Ishikawa (cell line): ENCODE data around the gene LEKR1.

ENCODE experiments used
- CEBPB ChIP-seq: IDR thresholded peaks from 2 replicates; pipeline ENCODE4 v1.6.1; 2012
- CREB1 ChIP-seq: IDR thresholded peaks from 2 replicates; pipeline ENCODE4 v1.6.1; 2012; ENCODE audit warnings: low read depth
- EGR1 ChIP-seq: IDR thresholded peaks from 2 replicates; pipeline ENCODE4 v1.6.1; 2012
- EP300 ChIP-seq: IDR thresholded peaks from 2 replicates; pipeline ENCODE4 v1.6.1; 2012; ENCODE audit warnings: borderline replicate concordance
- FOXM1 ChIP-seq: IDR thresholded peaks from 2 replicates; pipeline ENCODE4 v1.6.1; 2012; ENCODE audit warnings: low read depth, borderline replicate concordance
- NFIC ChIP-seq: IDR thresholded peaks from 2 replicates; pipeline ENCODE4 v1.6.1; 2012
- RAD21 ChIP-seq: IDR thresholded peaks from 2 replicates; pipeline ENCODE4 v1.6.1; 2012; ENCODE audit warnings: low read depth
- TAF1 ChIP-seq: IDR thresholded peaks from 2 replicates; pipeline ENCODE4 v1.6.1; 2012; ENCODE audit warnings: low read depth, mild to moderate bottlenecking
- TCF12 ChIP-seq: IDR thresholded peaks from 2 replicates; pipeline ENCODE4 v1.6.1; 2012; ENCODE audit warnings: low read depth
- TEAD4 ChIP-seq: IDR thresholded peaks from 2 replicates; pipeline ENCODE4 v1.6.1; 2012
- YY1 ChIP-seq: IDR thresholded peaks from 2 replicates; pipeline ENCODE4 v1.6.1; 2012; ENCODE audit warnings: low read depth
- ZBTB7A ChIP-seq: IDR thresholded peaks from 2 replicates; pipeline ENCODE4 v1.6.1; 2012; ENCODE audit warnings: low read depth
- TF ChIP-seq, protein P1 (sequence below): IDR thresholded peaks from 2 replicates; pipeline ENCODE4 v1.6.1; 2012
- TF ChIP-seq, protein P2 (sequence below): IDR thresholded peaks from 2 replicates; pipeline ENCODE4 v1.6.1; 2012
- TF ChIP-seq, protein P3 (sequence below): IDR thresholded peaks from 2 replicates; pipeline ENCODE4 v1.6.1; 2012; ENCODE audit warnings: low read depth, mild to moderate bottlenecking

The LEKR1 gene

DNA sequence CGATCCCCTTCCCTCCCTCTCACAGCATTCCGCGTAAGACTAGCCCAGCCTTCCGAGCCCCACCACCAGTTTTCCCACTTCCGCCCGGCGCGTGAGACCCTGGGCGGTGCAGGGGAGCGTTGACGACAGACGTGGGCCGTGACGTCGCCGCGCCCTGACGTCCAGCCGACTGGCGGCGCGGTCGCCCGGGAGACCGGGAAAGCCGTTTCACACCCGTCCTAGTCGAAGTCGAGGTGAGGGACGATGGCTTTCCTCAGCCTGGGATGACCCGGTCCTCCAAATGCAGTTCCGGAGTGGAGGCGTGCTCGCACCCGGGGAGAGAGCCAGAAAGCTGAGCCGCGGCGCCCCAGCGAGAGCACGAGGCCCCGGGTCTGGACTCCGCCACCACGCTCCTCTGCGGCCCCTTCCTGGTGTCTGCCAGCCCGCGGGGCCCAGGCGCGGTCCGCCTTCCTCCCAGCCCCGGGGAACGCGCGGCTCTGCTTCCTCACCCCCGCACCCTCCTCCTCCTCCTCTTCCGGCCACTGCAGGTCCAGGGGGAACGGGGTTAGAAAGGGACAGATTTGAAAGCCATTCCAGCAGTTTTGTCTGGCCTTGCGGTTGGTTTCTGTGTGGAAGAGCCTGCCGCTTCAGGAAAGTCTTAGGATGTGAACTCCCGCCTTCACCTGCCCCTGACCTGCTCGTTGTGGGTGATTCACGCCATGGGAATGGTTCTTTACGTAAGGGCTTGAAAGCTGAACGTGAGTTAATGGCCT, at the start of gene LEKR1:
Gene LEKR1, plus strand, starts transcription at position 210 of the 752 bp plus-strand sequence. CDS start 2,977 bp downstream, outside the sequence.
- 0 out of 2 replicates have a peak, but pooled peaks have one; percentile 5 for TF ChIP-seq TEAD4
- TF ChIP-seq, protein P1, sequence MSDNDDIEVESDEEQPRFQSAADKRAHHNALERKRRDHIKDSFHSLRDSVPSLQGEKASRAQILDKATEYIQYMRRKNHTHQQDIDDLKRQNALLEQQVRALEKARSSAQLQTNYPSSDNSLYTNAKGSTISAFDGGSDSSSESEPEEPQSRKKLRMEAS: peak; percentile 95
- TF ChIP-seq RAD21: no peak
- TF ChIP-seq, protein P2, sequence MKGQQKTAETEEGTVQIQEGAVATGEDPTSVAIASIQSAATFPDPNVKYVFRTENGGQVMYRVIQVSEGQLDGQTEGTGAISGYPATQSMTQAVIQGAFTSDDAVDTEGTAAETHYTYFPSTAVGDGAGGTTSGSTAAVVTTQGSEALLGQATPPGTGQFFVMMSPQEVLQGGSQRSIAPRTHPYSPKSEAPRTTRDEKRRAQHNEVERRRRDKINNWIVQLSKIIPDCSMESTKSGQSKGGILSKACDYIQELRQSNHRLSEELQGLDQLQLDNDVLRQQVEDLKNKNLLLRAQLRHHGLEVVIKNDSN: peak; percentile 41; the same call in 1 of the 2 replicates
- peak; percentile 86 for TF ChIP-seq ZBTB7A
- TF ChIP-seq, protein P3, sequence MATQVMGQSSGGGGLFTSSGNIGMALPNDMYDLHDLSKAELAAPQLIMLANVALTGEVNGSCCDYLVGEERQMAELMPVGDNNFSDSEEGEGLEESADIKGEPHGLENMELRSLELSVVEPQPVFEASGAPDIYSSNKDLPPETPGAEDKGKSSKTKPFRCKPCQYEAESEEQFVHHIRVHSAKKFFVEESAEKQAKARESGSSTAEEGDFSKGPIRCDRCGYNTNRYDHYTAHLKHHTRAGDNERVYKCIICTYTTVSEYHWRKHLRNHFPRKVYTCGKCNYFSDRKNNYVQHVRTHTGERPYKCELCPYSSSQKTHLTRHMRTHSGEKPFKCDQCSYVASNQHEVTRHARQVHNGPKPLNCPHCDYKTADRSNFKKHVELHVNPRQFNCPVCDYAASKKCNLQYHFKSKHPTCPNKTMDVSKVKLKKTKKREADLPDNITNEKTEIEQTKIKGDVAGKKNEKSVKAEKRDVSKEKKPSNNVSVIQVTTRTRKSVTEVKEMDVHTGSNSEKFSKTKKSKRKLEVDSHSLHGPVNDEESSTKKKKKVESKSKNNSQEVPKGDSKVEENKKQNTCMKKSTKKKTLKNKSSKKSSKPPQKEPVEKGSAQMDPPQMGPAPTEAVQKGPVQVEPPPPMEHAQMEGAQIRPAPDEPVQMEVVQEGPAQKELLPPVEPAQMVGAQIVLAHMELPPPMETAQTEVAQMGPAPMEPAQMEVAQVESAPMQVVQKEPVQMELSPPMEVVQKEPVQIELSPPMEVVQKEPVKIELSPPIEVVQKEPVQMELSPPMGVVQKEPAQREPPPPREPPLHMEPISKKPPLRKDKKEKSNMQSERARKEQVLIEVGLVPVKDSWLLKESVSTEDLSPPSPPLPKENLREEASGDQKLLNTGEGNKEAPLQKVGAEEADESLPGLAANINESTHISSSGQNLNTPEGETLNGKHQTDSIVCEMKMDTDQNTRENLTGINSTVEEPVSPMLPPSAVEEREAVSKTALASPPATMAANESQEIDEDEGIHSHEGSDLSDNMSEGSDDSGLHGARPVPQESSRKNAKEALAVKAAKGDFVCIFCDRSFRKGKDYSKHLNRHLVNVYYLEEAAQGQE: no peak
- TF ChIP-seq YY1: 0 out of 2 replicates have a peak, but pooled peaks have one; percentile 16
- TF ChIP-seq CEBPB: no peak
- TF ChIP-seq EP300: no peak
- TF ChIP-seq TCF12: peak; percentile 54; the same call in 1 of the 2 replicates
- peak; percentile 81 for TF ChIP-seq TAF1
- TF ChIP-seq CREB1: peak; percentile 92
- TF ChIP-seq FOXM1: no peak
- peak; percentile 12; the same call in 1 of the 2 replicates for TF ChIP-seq EGR1
- TF ChIP-seq NFIC: no peak

DNA sequence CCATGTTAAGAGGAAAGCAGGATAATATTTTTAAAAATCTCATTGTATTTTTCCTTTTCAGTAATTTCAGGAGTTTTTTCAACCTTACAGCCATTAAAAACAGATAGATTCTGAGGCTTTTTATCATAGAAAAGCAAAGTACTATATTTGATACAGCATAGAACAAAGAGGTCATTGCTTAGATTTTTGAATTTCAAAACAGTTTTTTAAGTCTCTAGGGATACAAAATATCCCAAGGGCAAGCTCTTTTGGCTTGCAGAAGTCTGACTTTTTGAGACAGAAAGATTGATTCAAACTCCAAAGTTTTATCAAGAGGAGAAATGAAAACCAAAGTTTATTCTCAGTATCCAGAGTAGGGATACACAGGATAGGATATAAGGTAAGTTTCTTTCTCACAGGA, 49.3 kb upstream of the LEKR1 start:
- TF ChIP-seq NFIC (no peak), TAF1 (no peak), TEAD4 (no peak), EP300 (no peak)

DNA sequence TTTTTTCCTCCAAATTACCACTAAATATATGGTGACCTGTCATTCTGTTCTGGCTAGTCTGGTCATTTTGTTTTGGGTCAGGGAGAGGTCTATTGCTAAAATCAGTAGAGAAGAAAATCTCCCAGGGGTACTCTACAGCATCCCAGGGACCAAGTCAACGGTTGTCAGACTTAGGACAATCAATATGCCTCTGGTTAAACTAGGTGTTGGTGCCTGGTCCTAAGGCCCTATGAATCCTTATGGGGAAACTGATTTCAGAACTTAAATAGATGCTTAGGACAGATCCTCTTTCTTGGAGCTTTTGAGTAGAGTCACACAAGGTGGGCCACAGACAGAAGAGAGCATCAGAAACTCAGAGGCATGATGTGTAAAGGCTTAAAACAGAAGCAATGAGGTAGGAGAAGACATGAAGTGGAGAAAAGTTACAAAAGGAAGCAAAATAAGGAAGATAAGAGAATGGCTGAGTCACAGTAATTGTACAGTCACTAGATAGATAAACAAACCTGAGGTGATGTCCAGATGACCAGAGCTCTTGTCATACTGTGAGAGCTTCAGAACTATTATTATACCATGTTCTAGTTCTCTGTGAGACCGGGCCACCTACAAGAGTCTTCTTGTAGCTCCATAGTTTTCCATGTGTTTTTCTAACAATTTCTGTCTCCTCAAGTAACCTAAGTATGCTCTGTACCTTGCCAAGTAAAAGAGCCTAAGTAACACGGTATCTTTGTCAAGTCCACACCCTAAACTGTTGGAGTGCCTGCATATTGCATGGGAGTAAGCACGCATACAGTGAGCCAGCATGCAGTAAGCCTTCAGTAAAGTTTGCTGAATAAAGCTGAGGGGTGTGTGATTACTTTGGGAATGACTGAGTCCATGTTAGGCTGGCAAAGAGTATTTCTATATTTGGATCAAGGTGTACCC, 44.6 kb upstream of the LEKR1 start:
- TF ChIP-seq ZBTB7A: no peak
- TF ChIP-seq, protein P3: no peak
- TF ChIP-seq RAD21: no peak
- no peak for TF ChIP-seq FOXM1
- TF ChIP-seq TCF12: no peak
- TF ChIP-seq CEBPB: no peak
- TF ChIP-seq EP300: no peak
- no peak for TF ChIP-seq TEAD4
- TF ChIP-seq TAF1: no peak

DNA sequence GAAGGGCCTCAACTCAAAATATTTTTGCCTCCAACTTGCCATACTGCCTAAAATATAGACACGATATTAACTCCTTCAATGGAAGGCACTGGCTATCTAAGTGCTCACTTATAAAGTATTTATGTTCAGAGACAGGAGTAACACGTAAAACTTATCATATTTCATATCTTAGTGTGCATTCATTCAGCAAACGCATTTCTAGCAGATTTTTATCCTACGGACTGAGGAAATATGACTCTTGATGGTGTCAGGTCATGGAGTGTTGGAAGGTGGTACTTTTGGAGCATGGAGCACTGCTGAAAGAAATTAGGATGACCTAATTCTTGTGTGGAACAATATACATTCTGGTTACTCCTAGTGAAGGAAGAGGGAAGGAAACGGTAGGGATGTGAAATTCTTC, 43.8 kb upstream of the LEKR1 start:
- TF ChIP-seq FOXM1 (no peak), ZBTB7A (no peak), YY1 (no peak), TAF1 (no peak)
- TF ChIP-seq, protein P1: no peak

DNA sequence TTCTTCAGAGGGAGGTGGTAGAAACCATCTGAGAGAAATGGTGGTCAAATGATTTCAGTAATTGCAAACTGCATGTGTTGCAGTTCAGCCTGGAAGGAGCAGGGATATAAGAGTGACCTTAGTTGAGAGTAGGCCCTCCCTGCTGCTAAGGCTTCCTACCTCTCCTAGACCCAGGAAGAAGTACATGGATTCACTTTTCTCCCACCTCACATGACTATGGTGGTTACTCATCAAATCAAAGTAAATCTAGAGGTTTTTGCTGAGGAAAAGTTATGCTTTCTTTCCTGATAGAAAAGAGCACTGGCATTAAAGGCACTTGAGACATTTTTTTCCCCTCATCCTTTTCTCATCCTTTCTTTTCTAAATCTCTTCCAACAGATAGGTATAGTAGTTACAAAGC, 43.2 kb upstream of the LEKR1 start:
- TF ChIP-seq EP300: no peak
- no peak for TF ChIP-seq EGR1
- no peak for TF ChIP-seq TCF12
- TF ChIP-seq, protein P3: no peak
- TF ChIP-seq, protein P2: no peak
- TF ChIP-seq, protein P1: no peak
